ENCODE measurements around the gene TPSD1. TPM values are rescaled to one million over a fixed set of nuclear protein-coding genes. Genes with fewer than 3 reads are reported as not detected.

Gene TPSD1
- total RNA-seq, 1 experiment from 2014 or later = 0.26 TPM

GRCh38 chr16:1214719-1215118 is 41.1 kb upstream of the TPSD1 start:
- Histone ChIP-seq H3K9me3 (ENCODE audit: control insufficient read depth, insufficient read depth, low read depth, low read length) (no peaks in the 10 kb centered on the region), H3K36me3 (ENCODE audit: control insufficient read depth, insufficient read depth, low read length) (no peaks in the 10 kb centered on the region; the same call in 1 of the 2 replicates), H3K27me3 (ENCODE audit: control insufficient read depth, insufficient read depth, low read length) (no peaks in the 10 kb centered on the region), H3K4me3 (ENCODE audit: low read depth in 2 of 2, low read length in 2 of 2) (no peak overlapping the region), H3K27ac (ENCODE audit: low read length) (no peak overlapping the region), H3K4me1 (ENCODE audit: control insufficient read depth, insufficient read depth, low read length) (no peaks in the 10 kb centered on the region)
- DNase-seq (ENCODE audit: low read depth, low spot score) = no peak
- BruUV-seq (replicated peaks) = no TSS peak
- TF ChIP-seq REST (IDR thresholded peaks at IDR 0.05; ENCODE audit: insufficient read depth in 1 of 2, low read depth in 2 of 2, low read length in 1 of 2) (no peak), POLR2AphosphoS5 (IDR thresholded peaks at IDR 0.05; ENCODE audit: low read depth, low read length) (no peak), TCF7L2 (IDR thresholded peaks at IDR 0.05; ENCODE audit: low read depth, low read length) (no peak), SIN3A (IDR thresholded peaks at IDR 0.05; ENCODE audit: borderline replicate concordance, insufficient read depth, low read depth, low read length) (no peak)
- TF ChIP-seq, protein P1, sequence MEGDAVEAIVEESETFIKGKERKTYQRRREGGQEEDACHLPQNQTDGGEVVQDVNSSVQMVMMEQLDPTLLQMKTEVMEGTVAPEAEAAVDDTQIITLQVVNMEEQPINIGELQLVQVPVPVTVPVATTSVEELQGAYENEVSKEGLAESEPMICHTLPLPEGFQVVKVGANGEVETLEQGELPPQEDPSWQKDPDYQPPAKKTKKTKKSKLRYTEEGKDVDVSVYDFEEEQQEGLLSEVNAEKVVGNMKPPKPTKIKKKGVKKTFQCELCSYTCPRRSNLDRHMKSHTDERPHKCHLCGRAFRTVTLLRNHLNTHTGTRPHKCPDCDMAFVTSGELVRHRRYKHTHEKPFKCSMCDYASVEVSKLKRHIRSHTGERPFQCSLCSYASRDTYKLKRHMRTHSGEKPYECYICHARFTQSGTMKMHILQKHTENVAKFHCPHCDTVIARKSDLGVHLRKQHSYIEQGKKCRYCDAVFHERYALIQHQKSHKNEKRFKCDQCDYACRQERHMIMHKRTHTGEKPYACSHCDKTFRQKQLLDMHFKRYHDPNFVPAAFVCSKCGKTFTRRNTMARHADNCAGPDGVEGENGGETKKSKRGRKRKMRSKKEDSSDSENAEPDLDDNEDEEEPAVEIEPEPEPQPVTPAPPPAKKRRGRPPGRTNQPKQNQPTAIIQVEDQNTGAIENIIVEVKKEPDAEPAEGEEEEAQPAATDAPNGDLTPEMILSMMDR (IDR thresholded peaks at IDR 0.05) = no peak
- no peak for ATAC-seq
- in situ Hi-C loops (cut with HindIII; ENCODE audit: low pct_unique_long_range_greater_than_20kb, low sequenced_read_pairs) (no loop called here), intact Hi-C loops (cut with micrococcal nuclease; ENCODE audit: unreplicated experiment) (no loop called here)
- POLR2A ChIA-PET = interaction anchor here (0.5 kb wide), 1 partner anchor 94 kb away, joined by 9 read pairs; no protein-coding TSS in a partner anchor
- CTCF ChIA-PET = no interaction called here

DNA sequence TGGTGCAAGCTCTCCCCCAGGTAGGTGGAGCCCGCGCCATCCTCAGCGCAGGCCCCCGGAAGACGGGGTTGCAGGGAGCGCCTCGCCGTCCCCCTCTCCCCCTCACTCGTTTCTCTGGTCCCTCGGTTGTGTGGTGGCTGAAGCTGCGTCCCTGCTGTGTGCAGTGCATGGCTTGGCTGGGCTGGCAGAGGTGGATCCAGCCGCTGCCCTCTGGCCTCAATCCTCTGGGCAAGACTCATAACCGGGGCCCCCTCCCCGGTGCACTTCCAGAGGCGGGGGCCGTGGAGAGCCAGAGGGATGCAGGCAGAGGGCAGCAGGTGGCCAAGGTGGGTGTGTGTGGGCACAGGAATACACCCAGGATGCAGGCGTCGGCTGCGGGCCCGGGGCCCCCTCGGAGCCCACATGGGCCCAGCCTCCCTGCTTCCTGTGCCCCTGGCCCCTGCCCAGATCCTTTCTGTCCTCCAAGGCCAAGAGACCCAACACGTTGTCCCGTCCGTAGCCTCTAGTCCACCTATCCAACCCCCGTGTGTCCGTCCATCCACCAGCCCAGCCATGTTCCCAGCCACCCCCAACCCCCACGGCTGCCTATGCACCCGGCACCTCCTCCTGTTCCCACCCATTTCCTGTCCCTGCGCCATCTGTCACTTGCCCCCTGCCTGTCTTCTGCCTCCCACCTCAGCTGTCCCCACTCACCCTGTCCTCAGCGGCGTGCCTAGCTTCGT is 40.1 kb upstream of the TPSD1 start:
- TF ChIP-seq REST (IDR thresholded peaks at IDR 0.05; ENCODE audit: insufficient read depth in 1 of 2, low read depth in 2 of 2, low read length in 1 of 2) (no peak), POLR2AphosphoS5 (IDR thresholded peaks at IDR 0.05; ENCODE audit: low read depth, low read length) (no peak), TCF7L2 (IDR thresholded peaks at IDR 0.05; ENCODE audit: low read depth, low read length) (no peak), SIN3A (IDR thresholded peaks at IDR 0.05; ENCODE audit: borderline replicate concordance, insufficient read depth, low read depth, low read length) (no peak)
- TF ChIP-seq, protein P1 (IDR thresholded peaks at IDR 0.05) = no peak
- BruUV-seq (replicated peaks) = no TSS peak
- no peak overlapping the region for H3K27ac ChIP-seq (ENCODE audit: low read length)
- H3K27me3 ChIP-seq (ENCODE audit: control insufficient read depth, insufficient read depth, low read length) = no peaks in the 10 kb centered on the region
- CTCF ChIA-PET = no interaction called here
- no peaks in the 10 kb centered on the region for H3K9me3 ChIP-seq (ENCODE audit: control insufficient read depth, insufficient read depth, low read depth, low read length)
- no peaks in the 10 kb centered on the region for H3K4me1 ChIP-seq (ENCODE audit: control insufficient read depth, insufficient read depth, low read length)
- DNase-seq (ENCODE audit: low read depth, low spot score) (no peak), ATAC-seq (no peak)
- no peaks in the 10 kb centered on the region; the same call in 1 of the 2 replicates for H3K36me3 ChIP-seq (ENCODE audit: control insufficient read depth, insufficient read depth, low read length)
- POLR2A ChIA-PET = no interaction called here
- H3K4me3 ChIP-seq (ENCODE audit: low read depth in 2 of 2, low read length in 2 of 2) = no peak overlapping the region
- in situ Hi-C loops (cut with HindIII; ENCODE audit: low pct_unique_long_range_greater_than_20kb, low sequenced_read_pairs) = no loop called here
- intact Hi-C loops (cut with micrococcal nuclease; ENCODE audit: unreplicated experiment) = no loop called here

Data from Panc1 (cell line).